ENCODE results near the gene FAM174B. TPM values are rescaled to one million over a fixed set of nuclear protein-coding genes. Genes with fewer than 3 reads are reported as not detected.

Gene FAM174B
- total RNA-seq, 1 donor from 2014 or later, result 33.2 TPM

- peaks cover 3% of the 10 kb centered on the region for H3K27me3 Mint-ChIP-seq
- no peak for TF ChIP-seq CTCF (conservative IDR thresholded peaks at IDR 0.05)
These were observed 9.6 kb upstream of the FAM174B start for GRCh38 chr15:92665100-92665555.

GRCh38 chr15:92664178-92664900, 8.8 kb upstream of the FAM174B start:
- Mint-ChIP-seq H3K27ac (no peak overlapping the region), H3K9me3 (no peaks in the 10 kb centered on the region), H3K27me3 (peaks cover under 1% of the 10 kb centered on the region), H3K4me1 (ENCODE audit: unreplicated experiment) (peaks cover 40% of the 10 kb centered on the region), H3K36me3 (no peaks in the 10 kb centered on the region), H3K4me3 (no peak overlapping the region)
- TF ChIP-seq CTCF (conservative IDR thresholded peaks at IDR 0.05), result no peak
- DNase-seq (ENCODE audit: extremely low spot score, unreplicated experiment), result no peak

More at GRCh38 chr15:92665100-92665555, 9.6 kb upstream of the FAM174B start:
- Mint-ChIP-seq H3K36me3 (no peaks in the 10 kb centered on the region), H3K9me3 (no peaks in the 10 kb centered on the region), H3K4me3 (no peak overlapping the region), H3K27ac (no peak overlapping the region), H3K4me1 (ENCODE audit: unreplicated experiment) (peaks cover 45% of the 10 kb centered on the region)
- no peak for DNase-seq (ENCODE audit: extremely low spot score, unreplicated experiment)

GRCh38 chr15:92663250-92663951, 7.8 kb upstream of the FAM174B start:
- no peak for TF ChIP-seq CTCF (conservative IDR thresholded peaks at IDR 0.05)
- Mint-ChIP-seq H3K4me3 (no peak overlapping the region), H3K27me3 (no peaks in the 10 kb centered on the region), H3K9me3 (no peaks in the 10 kb centered on the region), H3K4me1 (ENCODE audit: unreplicated experiment) (peaks cover 38% of the 10 kb centered on the region), H3K36me3 (no peaks in the 10 kb centered on the region), H3K27ac (no peak overlapping the region)
- no peak for DNase-seq (ENCODE audit: extremely low spot score, unreplicated experiment)

GRCh38 chr15:92662762-92663161, 7.2 kb upstream of the FAM174B start:
- no peaks in the 10 kb centered on the region for H3K27me3 Mint-ChIP-seq
- H3K27ac Mint-ChIP-seq, result no peak overlapping the region
- H3K36me3 Mint-ChIP-seq, result no peaks in the 10 kb centered on the region
- no peak for TF ChIP-seq CTCF (conservative IDR thresholded peaks at IDR 0.05)
- peaks cover 34% of the 10 kb centered on the region for H3K4me1 Mint-ChIP-seq (ENCODE audit: unreplicated experiment)
- H3K4me3 Mint-ChIP-seq, result no peak overlapping the region
- H3K9me3 Mint-ChIP-seq, result no peaks in the 10 kb centered on the region
- DNase-seq (ENCODE audit: extremely low spot score, unreplicated experiment), result no peak

GRCh38 chr15:92661956-92662355, 6.4 kb upstream of the FAM174B start:
- Mint-ChIP-seq H3K4me1 (ENCODE audit: unreplicated experiment) (peaks cover 26% of the 10 kb centered on the region), H3K9me3 (no peaks in the 10 kb centered on the region), H3K27ac (no peak overlapping the region), H3K36me3 (no peaks in the 10 kb centered on the region), H3K27me3 (peaks cover 3% of the 10 kb centered on the region), H3K4me3 (no peak overlapping the region)
- DNase-seq (ENCODE audit: extremely low spot score, unreplicated experiment), result no peak
- TF ChIP-seq CTCF (conservative IDR thresholded peaks at IDR 0.05), result no peak

Data from type B pancreatic cell (in vitro differentiated cells).